RWPE2 (cell line): ENCODE data around the gene PSME4.

Experiments
- ATAC-seq: fragments of 200-7000 bp; cut with Tn5 transposase; 3 replicates; pipeline ENCODE4 v1.9.1; 2021; ENCODE audit warnings: low read depth
- DNase-seq: peaks from one replicate; pipeline ENCODE4 v3.0.0-alpha.2; 2020; ENCODE audit warnings: low spot score
- H3K27ac ChIP-seq: fragments of 450-650 bp; 2 replicates; pipeline ENCODE4 v1.5.1; 2017; ENCODE audit warnings: mild to moderate bottlenecking; ENCODE audit not compliant: poor library complexity, severe bottlenecking
- H3K27me3 ChIP-seq: fragments of 250-450 bp; sonication (Bioruptor Pico); 2 replicates; pipeline ENCODE4 v1.5.1; 2021; ENCODE audit warnings: mild to moderate bottlenecking, moderate library complexity; ENCODE audit not compliant: insufficient read depth, poor library complexity, severe bottlenecking
- H3K36me3 ChIP-seq: fragments of 250-450 bp; sonication (Bioruptor Pico); 2 replicates; pipeline ENCODE4 v1.5.1; 2020; ENCODE audit warnings: low read depth, mild to moderate bottlenecking, moderate library complexity
- H3K4me1 ChIP-seq: fragments of 250-450 bp; sonication (Bioruptor Pico); 2 replicates; pipeline ENCODE4 v1.5.1; 2021; ENCODE audit warnings: mild to moderate bottlenecking, moderate library complexity; ENCODE audit not compliant: insufficient read depth, poor library complexity, severe bottlenecking
- H3K4me3 ChIP-seq: fragments of 250-450 bp; sonication (Bioruptor Pico); 2 replicates; pipeline ENCODE4 v1.5.1; 2021; ENCODE audit warnings: mild to moderate bottlenecking, moderate library complexity; ENCODE audit not compliant: severe bottlenecking
- H3K9me3 ChIP-seq: fragments of 250-450 bp; sonication (Bioruptor Pico); 2 replicates; pipeline ENCODE4 v1.5.1; 2021; ENCODE audit warnings: mild to moderate bottlenecking, moderate library complexity; ENCODE audit not compliant: severe bottlenecking
- TF ChIP-seq, protein P1 (sequence below): fragments of 450-650 bp; IDR thresholded peaks from one replicate; pipeline ENCODE4 v1.5.1; 2017; ENCODE audit warnings: mild to moderate bottlenecking, moderate library complexity; ENCODE audit not compliant: poor library complexity, severe bottlenecking

The PSME4 gene

DNA sequence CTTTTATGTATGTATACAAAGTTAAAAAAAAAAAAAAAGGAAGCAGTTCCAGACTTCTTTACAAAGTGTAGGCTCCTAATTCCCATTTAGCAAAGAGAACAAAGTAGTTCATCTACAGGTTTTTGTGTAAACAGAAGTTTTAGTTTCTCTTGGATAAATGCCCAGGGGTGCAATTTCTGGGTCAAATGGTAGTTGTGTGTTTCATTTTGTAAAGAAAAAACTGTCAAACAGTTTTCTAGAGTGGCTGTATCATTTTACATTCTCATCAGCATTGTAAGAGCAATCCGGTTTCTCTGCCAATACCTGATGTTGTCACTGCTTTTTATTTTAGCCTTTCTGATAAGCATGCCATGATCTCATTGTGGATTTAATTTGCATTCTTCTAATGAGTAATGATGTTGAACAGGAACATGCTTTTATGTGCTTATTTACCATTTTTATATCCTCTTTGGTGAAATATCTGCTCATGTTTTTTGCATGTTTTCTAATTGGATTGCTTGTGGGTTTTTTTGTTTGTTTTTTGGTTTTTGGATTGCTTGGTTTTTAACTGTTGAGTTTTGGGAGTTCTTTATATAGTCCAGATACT is 16.6 kb upstream of the PSME4 start:
- Histone ChIP-seq H3K4me1 (peaks cover 12% of the 10 kb centered on the region), H3K27ac (no peak overlapping the region), H3K36me3 (no peaks in the 10 kb centered on the region), H3K4me3 (no peak overlapping the region), H3K9me3 (no peaks in the 10 kb centered on the region), H3K27me3 (no peaks in the 10 kb centered on the region)
- TF ChIP-seq, protein P1, sequence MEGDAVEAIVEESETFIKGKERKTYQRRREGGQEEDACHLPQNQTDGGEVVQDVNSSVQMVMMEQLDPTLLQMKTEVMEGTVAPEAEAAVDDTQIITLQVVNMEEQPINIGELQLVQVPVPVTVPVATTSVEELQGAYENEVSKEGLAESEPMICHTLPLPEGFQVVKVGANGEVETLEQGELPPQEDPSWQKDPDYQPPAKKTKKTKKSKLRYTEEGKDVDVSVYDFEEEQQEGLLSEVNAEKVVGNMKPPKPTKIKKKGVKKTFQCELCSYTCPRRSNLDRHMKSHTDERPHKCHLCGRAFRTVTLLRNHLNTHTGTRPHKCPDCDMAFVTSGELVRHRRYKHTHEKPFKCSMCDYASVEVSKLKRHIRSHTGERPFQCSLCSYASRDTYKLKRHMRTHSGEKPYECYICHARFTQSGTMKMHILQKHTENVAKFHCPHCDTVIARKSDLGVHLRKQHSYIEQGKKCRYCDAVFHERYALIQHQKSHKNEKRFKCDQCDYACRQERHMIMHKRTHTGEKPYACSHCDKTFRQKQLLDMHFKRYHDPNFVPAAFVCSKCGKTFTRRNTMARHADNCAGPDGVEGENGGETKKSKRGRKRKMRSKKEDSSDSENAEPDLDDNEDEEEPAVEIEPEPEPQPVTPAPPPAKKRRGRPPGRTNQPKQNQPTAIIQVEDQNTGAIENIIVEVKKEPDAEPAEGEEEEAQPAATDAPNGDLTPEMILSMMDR: no peak
- ATAC-seq (peak; percentile 23; the same call in 2 of the 3 replicates), DNase-seq (no peak)

DNA sequence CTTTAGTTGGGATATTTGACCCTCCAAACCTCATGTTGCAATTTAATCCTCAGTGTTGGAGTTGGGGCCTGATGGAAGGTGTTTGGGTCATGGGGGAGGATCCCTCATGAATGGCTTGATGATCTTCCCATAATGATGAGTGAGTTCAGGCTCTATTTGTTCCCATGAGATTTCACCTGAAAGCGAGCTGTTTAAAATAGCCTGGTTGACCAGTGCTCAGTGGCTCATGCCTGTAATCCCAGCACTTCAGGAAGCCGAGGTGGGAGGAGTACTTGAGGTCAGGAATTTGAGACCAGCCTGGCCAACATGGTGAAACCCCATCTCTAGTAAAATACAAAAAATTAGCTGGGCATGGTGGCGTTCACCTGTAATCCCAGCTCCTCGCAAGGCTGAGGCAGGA is 14.9 kb upstream of the PSME4 start:
- Histone ChIP-seq H3K4me3 (no peak overlapping the region), H3K27me3 (no peaks in the 10 kb centered on the region), H3K36me3 (no peaks in the 10 kb centered on the region), H3K27ac (no peak overlapping the region), H3K4me1 (peaks cover 12% of the 10 kb centered on the region), H3K9me3 (no peaks in the 10 kb centered on the region)
- ATAC-seq (no peak), DNase-seq (no peak)
- TF ChIP-seq, protein P1: no peak

DNA sequence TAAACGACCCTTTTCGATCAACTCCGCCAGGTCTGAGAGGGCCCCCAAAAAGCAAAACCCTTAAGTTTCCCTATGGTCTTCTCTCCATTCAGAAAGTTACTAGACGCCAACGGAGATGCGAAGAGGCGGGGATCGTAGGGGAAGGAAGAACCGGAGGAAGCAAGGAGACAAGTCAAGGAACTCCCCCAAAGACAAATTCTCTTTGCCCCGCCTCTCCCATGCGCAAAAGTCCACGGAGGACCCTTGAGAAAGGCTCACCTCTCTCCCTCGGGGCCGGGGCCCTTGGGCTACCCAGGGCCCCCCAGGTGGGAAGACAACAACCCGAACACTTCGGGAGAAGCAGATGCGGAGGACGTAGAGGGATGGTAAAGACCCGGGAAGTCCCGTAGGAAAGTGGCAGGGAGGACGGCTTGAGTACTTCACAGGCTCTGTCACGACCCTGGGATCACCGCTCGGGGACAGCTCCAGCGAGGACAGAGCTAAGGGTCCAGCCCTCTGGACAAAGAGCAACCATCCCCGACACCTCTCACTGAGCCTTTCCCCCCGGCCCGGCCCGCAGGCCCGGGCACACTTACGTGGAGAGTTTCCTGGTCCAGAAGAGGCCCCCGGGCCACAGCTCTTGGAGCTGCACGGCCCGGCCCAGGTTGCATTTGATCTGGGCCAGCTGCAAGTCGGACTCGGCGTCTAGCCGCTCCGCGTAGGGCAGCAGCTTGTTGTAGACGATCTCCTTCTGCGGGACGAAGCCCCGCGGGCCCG is 647 bp downstream of the PSME4 start:
- ATAC-seq: peak; percentile 44
- TF ChIP-seq, protein P1: no peak
- no peaks in the 10 kb centered on the region for H3K27me3 ChIP-seq
- H3K9me3 ChIP-seq: no peaks in the 10 kb centered on the region
- DNase-seq: no peak
- peak overlapping the region; percentile 85 for H3K4me3 ChIP-seq
- peak overlapping the region; percentile 77 for H3K27ac ChIP-seq
- peaks cover 7% of the 10 kb centered on the region for H3K4me1 ChIP-seq
- H3K36me3 ChIP-seq: peaks cover 2% of the 10 kb centered on the region; the same call in 1 of the 2 replicates

DNA sequence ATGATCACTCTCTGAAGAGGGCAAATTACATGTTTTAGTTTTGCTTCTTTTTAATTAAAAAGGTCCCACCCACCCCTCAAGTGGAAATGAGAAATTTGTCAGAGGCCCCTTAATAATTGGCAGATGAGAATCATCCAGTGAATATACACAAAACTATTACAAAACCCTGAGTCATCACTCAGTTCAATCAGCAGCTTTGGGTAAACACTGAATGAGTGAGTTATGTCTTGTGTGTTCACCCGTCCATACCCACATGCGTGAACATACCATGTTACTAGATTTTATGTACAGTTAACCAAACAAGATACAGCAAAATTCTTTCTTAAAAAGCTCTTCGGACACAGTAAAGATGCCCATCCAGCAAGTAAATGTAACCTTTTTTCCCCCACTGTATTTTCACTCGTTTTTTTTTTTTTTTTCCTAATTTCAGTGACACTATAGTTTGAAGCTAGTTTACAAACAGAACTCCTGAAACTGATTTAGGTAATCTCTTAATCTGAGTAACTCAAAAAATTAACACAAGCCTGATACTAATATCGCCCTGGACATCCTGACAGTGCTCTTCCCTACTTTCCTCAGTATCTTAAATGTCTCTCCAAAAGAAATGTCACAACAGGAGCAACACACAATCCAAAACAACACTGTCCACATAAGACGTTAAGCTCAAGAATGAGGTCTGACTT is 1.4 kb downstream of the PSME4 start:
- DNase-seq (no peak), ATAC-seq (peak; percentile 70)
- H3K36me3 ChIP-seq: no peaks in the 10 kb centered on the region; the same call in 1 of the 2 replicates
- H3K4me1 ChIP-seq: peaks cover 14% of the 10 kb centered on the region
- H3K9me3 ChIP-seq: no peaks in the 10 kb centered on the region
- no peaks in the 10 kb centered on the region for H3K27me3 ChIP-seq
- TF ChIP-seq, protein P1: no peak
- H3K27ac ChIP-seq: peak overlapping the region; percentile 77
- peak overlapping the region; percentile 85 for H3K4me3 ChIP-seq
